DOHH2 (cell line): ENCODE results near the gene CTIF.

Experiments used
- EZH2phosphoT487 ChIP-seq: fragments of 200-600 bp; sonication (generic); IDR thresholded peaks from 2 replicates; pipeline ENCODE4 v1.6.1; 2017; ENCODE audit warnings: borderline replicate concordance, mild to moderate bottlenecking, antibody characterized with exemption, low read length, moderate library complexity, mixed read lengths
- TF ChIP-seq, protein P1 (sequence below): fragments of 200-600 bp; sonication (generic); IDR thresholded peaks from one replicate; pipeline ENCODE4 v1.5.1; 2014; ENCODE audit warnings: antibody characterized with exemption, mild to moderate bottlenecking, low read depth, low read length; ENCODE audit not compliant: poor library complexity, severe bottlenecking

DNA sequence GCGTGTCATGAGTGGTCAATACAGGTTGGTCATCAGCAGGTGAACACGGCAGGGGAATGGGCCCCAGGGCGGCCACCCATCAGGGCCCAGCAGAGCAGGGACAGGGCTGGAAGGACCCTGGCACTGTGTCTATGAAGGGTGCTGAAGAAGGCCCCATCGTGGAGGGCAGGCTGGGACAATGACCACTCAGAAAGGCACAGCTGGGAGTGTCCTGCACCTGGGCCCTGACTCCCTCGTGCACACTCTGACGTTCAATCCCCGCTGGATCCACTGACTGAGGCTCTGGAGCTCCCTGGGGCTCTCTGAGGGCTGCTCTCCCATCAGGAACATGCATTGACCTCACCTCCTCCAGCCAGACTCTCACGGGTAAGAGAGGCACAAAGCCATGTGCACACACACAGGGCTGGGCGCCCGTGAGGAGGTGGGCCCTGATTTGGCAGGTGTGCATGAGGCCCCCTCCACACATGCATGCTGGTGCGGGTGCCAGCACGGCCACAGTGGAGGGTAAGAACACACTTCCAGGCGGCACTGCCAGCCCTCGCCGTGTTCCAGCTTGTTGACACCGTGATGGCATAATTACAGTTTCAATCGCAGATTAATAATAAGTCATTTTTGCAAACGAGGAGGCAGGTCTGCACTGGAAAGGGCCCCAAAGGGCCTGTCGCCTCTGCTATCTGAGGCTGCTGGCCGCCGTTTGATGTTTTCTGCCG lies 353.5 kb downstream of the CTIF start:
- TF ChIP-seq, protein P1, sequence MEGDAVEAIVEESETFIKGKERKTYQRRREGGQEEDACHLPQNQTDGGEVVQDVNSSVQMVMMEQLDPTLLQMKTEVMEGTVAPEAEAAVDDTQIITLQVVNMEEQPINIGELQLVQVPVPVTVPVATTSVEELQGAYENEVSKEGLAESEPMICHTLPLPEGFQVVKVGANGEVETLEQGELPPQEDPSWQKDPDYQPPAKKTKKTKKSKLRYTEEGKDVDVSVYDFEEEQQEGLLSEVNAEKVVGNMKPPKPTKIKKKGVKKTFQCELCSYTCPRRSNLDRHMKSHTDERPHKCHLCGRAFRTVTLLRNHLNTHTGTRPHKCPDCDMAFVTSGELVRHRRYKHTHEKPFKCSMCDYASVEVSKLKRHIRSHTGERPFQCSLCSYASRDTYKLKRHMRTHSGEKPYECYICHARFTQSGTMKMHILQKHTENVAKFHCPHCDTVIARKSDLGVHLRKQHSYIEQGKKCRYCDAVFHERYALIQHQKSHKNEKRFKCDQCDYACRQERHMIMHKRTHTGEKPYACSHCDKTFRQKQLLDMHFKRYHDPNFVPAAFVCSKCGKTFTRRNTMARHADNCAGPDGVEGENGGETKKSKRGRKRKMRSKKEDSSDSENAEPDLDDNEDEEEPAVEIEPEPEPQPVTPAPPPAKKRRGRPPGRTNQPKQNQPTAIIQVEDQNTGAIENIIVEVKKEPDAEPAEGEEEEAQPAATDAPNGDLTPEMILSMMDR: no peak
- no peak for TF ChIP-seq EZH2phosphoT487
